Fibroblast of lung (primary cell): ENCODE data around the gene ADAMTS6.

Source experiments
- CTCF ChIP-seq, 2 donors: IDR thresholded peaks in 1 of 2; conservative IDR thresholded peaks in 1 of 2; 1 replicate in 1 of 2; 2 replicates in 1 of 2; pipeline ENCODE4 v1.5.1; 2011 to 2012; ENCODE audit warnings: low read length in 2 of 2, control low read depth in 1 of 2, inconsistent platforms in 1 of 2, low read depth in 1 of 2, mild to moderate bottlenecking in 1 of 2
- EZH2 ChIP-seq: IDR thresholded peaks from 2 replicates; pipeline ENCODE4 v1.5.1; 2012; ENCODE audit warnings: low read length, control low read depth, mild to moderate bottlenecking; ENCODE audit errors: missing control alignments

GRCh38 chr5:65185468-65185867 lies 296.3 kb downstream of the ADAMTS6 start:
- TF ChIP-seq CTCF (conservative IDR thresholded peaks at IDR 0.05 in 1 of 2, IDR thresholded peaks at IDR 0.05 in 1 of 2; ENCODE audit: low read depth in 1 of 2, low read length in 2 of 2), result no peak
- no peak for TF ChIP-seq EZH2
